ENCODE results near the gene PMIS2.

PMIS2 gene

DNA sequence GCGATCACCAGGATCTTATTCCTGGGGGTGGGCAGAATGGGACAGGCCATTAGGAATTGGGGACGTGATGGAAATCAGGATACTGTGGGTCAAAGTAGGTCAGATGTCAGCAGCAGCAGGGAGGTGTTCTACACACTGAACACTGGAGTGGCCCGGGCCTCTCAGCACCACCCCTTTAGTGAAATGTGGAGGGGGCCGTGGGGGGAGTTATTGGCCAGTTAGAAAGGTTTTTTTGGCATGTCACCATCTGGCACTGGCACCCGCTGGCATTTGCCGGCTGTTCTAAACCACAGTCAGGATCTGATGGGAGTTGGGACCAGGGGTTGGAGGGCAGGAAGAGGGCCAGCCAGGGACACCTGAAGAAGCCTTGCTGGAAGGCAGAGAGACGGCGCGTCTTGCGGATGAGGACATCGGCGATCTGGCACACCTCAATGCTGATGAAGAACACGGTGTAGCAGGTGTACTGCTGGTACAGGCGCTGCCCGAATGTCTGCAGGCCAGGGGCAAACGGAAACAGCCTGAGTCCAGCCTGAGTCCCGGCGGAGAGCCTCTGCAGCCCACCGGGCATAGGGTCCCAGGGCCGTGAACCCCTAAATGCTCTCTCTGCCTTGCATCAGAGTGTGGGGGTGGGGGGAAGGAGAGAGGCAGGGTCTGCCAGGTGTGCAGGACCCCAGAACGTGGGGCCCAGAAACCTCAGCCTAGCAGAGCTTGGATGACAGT, 34.7 kb upstream of the PMIS2 start:
- Mint-ChIP-seq H3K9me3 (no peaks in the 10 kb centered on the region), H3K4me3 (no peak overlapping the region), H3K36me3 (peaks cover 10% of the 10 kb centered on the region), H3K27ac (no peak overlapping the region), H3K4me1 (peaks cover 20% of the 10 kb centered on the region), H3K27me3 (peaks cover 18% of the 10 kb centered on the region)
- CTCF ChIA-PET = no interaction called here
- DNase-seq = no peak

DNA sequence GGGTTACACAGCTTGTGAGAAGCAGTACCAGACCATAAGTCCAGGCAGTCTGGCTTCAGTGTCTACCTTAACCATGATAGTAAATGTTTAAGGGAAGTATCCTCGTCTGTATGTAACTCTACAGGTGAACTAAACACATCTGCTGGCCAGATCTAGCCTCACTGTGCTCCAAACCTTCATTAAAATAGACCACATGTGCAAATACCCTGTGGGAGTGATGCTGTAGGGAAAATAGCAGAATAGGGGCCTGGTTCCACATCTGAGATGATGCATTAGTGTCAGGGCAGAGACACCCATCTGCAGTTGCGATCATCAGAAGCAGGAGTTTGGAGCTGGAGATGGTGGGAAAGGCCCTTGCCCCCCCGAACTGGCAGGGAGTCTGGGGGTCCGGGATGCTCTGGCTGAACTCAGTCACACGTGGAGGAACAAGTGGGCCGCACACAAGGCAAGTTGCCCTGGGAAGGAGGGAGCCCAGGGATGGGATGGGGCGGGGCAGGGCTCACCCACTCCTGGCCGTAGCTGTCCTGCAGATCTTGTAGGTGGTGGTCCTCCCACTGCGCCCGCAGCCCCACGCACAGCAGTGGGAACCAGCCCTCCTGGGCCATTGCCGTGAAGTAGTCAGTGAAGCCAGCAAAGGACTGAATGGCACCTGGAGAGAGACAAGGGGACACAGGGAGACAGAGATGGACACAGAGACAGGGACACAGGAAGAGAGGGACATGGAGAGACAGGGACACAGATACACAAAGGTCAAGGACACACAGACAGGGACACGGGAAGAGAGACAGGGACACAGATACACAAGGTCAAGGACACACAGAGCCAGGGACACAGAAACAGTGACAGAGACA, 33.2 kb upstream of the PMIS2 start:
- peaks cover 3% of the 10 kb centered on the region for H3K36me3 Mint-ChIP-seq
- CTCF ChIA-PET = no interaction called here
- DNase-seq = no peak
- no peaks in the 10 kb centered on the region for H3K9me3 Mint-ChIP-seq
- no peak overlapping the region for H3K4me3 Mint-ChIP-seq
- peak overlapping the region; percentile 34 for H3K27ac Mint-ChIP-seq
- peaks cover 12% of the 10 kb centered on the region for H3K4me1 Mint-ChIP-seq
- peaks cover 33% of the 10 kb centered on the region for H3K27me3 Mint-ChIP-seq

DNA sequence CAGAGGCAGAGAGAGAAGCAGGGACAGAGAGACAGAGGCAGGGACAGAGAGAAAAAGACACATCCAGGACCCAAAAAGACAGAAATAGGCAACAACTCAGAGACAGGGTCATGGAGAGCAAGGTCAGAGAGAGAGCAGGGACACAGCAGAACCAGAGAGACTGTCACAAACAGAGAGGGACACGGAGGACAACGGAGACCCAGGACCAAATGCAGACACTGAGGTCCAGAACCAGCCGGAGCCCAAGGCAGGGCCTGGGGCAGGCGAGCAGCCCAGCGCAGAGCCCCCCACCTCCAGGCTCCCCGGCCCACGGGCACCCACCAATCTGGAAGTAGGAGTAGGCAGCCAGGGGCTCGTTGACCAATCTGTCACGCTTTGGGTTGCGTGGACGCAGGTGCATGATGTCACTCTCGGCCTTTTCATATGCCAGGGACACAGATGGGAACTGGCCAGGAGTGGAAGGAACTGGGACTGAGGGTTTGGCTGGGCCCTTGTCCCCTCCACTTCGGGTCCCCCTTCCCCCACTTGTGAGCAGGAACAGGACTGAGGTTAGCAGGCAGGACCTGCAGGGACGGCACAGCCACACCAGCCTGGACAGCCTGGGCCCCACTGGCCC, 32.5 kb upstream of the PMIS2 start:
- H3K4me1 Mint-ChIP-seq = peaks cover 12% of the 10 kb centered on the region
- CTCF ChIA-PET = no interaction called here
- no peak overlapping the region for H3K27ac Mint-ChIP-seq
- H3K27me3 Mint-ChIP-seq = peaks cover 40% of the 10 kb centered on the region
- no peak overlapping the region for H3K4me3 Mint-ChIP-seq
- H3K9me3 Mint-ChIP-seq = no peaks in the 10 kb centered on the region
- H3K36me3 Mint-ChIP-seq = peaks cover 2% of the 10 kb centered on the region
- no peak for DNase-seq

DNA sequence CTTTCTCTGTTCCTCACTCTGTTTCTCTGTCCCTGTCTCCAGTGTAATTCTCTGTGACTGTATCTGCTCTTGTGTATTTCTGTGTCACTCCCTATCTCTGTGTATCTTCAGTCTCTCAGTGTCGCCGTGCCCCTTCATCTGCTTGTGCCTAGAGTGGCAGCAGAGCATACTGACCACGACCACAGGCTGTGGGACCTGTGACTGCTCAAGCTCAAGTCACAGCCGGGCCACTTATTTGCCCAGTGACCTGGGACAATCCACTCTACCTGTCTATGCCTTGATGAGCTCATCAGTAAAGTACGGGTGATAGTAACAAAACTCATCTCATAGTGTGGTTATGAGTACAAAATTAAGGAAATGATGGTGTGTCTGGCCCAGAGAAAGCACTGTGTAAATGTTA, 31.9 kb upstream of the PMIS2 start:
- Mint-ChIP-seq H3K4me3 (no peak overlapping the region), H3K4me1 (peaks cover 13% of the 10 kb centered on the region), H3K27me3 (peaks cover 46% of the 10 kb centered on the region), H3K27ac (no peak overlapping the region), H3K9me3 (no peaks in the 10 kb centered on the region), H3K36me3 (peaks cover under 1% of the 10 kb centered on the region)
- CTCF ChIA-PET = interaction anchor here (1.2 kb wide), 1 partner anchor 138 kb away, joined by 3 read pairs; no protein-coding TSS in a partner anchor
- DNase-seq = no peak

DNA sequence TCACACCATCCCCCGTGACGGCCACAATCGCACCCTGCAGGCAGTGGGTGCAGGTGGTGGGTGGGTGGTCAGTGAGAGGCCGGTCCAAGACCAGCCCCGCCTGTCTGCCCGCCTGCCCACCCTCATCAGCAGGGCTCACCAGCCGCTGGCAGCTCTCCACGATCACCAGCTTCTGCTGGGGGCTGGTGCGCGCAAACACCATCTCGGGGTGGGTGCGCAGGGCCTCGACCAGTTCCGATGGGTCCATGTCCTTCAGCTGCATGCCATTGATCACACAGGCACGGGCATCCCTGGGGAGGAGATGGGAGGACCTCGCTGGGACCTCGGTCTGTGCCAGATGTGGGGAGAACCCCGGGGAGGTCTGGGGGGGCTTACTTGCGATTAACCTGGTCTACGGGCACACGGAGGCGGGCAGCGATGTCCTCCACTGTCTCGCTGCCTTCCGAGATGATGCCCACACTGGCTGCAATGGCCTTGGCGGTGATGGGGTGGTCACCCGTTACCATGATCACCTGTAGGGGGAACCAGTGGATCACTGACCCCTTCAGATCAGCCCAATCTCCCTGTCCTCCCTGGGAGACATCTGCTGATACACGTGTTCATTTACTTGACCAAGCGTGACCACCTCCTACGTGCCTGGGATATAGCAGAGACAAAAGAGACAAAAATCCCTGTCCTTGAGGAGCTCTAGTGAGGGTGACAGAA, 30.5 kb upstream of the PMIS2 start:
- DNase-seq = no peak
- Mint-ChIP-seq H3K27me3 (peaks cover 60% of the 10 kb centered on the region), H3K9me3 (no peaks in the 10 kb centered on the region), H3K4me3 (no peak overlapping the region), H3K4me1 (peaks cover 12% of the 10 kb centered on the region), H3K36me3 (no peaks in the 10 kb centered on the region), H3K27ac (no peak overlapping the region)
- CTCF ChIA-PET = interaction anchor here (1.0 to 1.3 kb wide), 4 partner anchors 7 to 137 kb away, joined by 3 to 4 read pairs (median 3); no protein-coding TSS in a partner anchor

DNA sequence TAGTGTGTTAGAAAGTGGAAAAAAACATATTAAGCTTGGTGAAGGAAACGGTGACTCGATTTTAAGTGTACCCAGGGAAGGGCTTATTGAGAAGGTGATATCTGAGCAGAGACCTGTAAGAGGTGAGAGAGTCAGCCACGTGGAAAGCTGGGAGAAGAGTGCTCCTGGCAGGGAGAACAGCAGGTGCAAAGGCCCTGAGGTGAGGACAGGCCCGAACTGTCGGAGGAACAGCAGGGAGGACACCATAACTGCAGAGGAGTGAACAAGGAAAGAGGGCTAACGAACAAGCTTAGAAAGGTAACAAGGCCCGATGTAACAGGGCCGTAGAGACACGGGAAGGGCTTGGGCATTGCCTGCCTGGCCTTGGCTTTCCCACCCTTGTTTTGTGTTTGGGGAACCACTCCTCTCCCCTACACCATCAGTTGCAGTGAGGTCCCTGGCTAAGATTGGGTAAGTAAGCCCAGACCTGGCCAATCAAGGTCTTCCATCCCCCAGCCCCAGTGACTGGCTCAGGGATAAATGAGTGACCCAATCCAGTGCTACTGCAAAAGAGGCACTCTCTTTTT, 29.9 kb upstream of the PMIS2 start:
- Mint-ChIP-seq H3K36me3 (no peaks in the 10 kb centered on the region), H3K27ac (no peak overlapping the region), H3K9me3 (no peaks in the 10 kb centered on the region), H3K27me3 (peaks cover 67% of the 10 kb centered on the region), H3K4me3 (no peak overlapping the region), H3K4me1 (peaks cover 12% of the 10 kb centered on the region)
- no peak for DNase-seq
- CTCF ChIA-PET = interaction anchor here (1.0 to 1.3 kb wide), 4 partner anchors 8 to 264 kb away, joined by 3 to 4 read pairs (median 3); no protein-coding TSS in a partner anchor

DNA sequence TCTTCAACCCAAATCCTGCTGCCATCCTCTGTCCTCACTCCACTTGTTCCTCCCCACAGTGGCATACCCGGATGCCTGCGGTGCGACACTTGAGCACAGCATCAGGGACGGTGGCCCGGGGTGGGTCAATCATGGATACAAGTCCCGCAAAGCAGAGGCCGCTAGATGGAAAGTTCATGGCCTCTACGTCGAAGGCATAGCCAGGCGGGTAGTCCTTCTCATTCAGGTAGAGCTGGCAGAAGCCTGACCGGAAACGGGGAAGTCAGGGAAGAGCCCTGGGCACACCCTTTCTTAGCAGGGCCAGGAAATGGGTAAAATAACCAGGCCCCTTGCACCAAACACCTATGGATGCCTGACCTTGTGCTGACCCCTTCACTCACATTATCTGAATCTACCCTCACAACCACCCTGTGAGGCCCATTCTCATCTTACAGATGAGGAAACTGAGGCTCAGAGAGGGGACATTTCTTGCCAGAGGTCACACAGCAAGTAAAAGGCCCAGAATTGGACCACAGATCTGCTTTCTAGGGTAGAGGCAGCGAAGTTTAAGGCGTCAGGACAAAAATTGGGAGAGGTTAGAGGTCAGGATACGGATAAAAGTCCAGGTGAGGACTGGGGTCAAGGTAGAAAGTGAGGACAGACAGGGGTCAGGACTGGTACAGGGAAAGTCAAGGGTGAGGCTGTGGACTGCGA, 29.0 kb upstream of the PMIS2 start:
- Mint-ChIP-seq H3K4me1 (peaks cover 12% of the 10 kb centered on the region), H3K9me3 (no peaks in the 10 kb centered on the region), H3K27ac (no peak overlapping the region), H3K36me3 (no peaks in the 10 kb centered on the region), H3K4me3 (peak overlapping the region; percentile 50), H3K27me3 (peaks cover 73% of the 10 kb centered on the region)
- no peak for DNase-seq
- CTCF ChIA-PET = interaction anchor here (1.1 to 1.4 kb wide), 4 partner anchors 8 to 263 kb away, joined by 3 to 12 read pairs (median 4); no protein-coding TSS in a partner anchor

DNA sequence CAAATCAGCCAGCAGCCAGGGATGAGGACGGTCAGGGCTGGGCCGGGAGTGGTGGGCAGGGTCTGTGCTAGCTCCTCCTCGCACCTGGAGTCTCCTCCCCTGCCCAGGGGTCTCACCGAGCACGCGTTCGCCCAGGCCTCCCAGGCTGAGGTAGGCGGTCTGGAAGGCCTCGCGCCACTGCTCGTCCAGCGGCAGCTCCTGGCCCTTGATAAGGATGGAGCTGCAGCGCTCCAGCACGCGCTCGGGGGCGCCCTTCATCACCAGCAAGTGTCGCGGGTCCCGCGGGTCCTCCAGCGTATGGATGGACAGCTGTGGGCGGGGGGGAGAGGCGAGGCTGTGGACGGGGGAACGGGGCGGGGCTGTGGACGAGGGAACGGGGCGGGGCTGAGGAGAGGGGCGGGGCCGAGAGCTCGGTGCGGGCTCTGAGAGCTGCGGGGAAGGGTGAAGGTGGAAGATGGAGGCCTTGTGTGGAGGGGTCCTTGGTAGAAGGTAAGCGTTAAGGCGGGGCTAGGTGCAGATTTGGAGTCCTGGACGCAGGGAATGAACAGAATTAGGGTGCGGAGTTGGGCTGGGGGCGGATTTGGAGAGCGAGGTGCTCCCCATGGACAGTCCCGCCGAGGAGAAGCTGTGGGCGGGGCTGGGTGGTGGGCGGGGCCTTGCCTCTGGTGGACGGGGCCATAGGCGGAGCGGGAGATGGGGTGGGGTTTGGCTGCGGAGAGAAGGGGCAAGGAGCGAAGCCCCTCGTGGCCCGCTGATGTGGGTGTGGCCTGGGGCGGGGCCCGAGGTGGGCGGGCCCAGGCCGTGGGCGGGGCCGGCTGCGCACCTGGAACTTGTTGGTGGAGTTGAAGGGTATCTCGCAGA, 28.2 kb upstream of the PMIS2 start:
- H3K9me3 Mint-ChIP-seq = no peaks in the 10 kb centered on the region
- H3K4me1 Mint-ChIP-seq = peaks cover 12% of the 10 kb centered on the region
- peak; percentile 64 for DNase-seq
- CTCF ChIA-PET = interaction anchor here (1.4 kb wide), 1 partner anchor 9 kb away, joined by 12 read pairs; no protein-coding TSS in a partner anchor
- no peak overlapping the region for H3K27ac Mint-ChIP-seq
- peak overlapping the region; percentile 59 for H3K4me3 Mint-ChIP-seq
- H3K36me3 Mint-ChIP-seq = no peaks in the 10 kb centered on the region
- peaks cover 79% of the 10 kb centered on the region for H3K27me3 Mint-ChIP-seq

DNA sequence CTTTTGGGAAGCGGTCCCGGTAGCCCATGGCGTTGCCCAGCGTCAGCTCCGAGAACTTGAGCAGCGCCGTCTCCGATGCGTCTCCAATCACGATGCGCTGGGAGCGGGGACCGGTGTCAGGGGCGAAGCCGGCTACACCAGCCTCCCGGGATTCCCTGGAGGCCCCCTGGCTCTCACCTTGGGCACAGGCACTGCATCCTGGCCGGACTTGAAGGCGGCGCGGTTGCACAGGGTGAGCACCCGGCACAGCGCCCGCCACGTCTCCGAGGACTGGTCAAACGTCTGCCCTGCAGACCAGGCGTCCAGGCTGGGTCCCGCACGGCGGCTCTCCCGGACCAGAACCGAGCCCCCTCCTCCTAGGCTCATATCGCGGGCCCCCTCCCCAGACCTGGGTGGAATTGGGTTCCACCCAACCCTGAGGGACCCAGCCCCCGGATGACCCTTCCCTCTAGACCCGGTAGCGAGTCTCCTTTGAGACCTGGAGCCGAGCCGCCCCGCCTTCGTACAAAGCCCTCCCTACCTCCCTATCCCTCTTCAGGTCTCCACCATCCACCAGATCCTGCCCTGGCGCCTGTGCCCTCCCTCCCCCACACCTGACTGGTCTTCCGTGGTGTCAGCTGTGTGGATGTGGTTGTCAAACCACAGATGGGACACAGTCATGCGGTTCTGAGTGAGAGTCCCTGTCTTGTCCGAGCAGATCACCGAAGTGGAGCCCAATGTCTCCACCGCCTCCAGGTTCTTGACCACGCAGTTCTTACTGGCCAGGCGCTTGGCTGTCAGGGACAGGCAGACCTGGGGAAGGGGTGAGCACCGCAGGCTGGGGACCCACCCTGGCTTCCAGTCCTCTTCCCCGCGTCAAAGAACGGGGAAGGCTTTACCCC, 27.3 kb upstream of the PMIS2 start:
- CTCF ChIA-PET = interaction anchor here (1.4 kb wide), 1 partner anchor 10 kb away, joined by 12 read pairs; no protein-coding TSS in a partner anchor
- DNase-seq = no peak
- Mint-ChIP-seq H3K36me3 (no peaks in the 10 kb centered on the region), H3K27me3 (peaks cover 81% of the 10 kb centered on the region), H3K4me1 (peaks cover 12% of the 10 kb centered on the region), H3K4me3 (no peak overlapping the region), H3K27ac (no peak overlapping the region), H3K9me3 (no peaks in the 10 kb centered on the region)

DNA sequence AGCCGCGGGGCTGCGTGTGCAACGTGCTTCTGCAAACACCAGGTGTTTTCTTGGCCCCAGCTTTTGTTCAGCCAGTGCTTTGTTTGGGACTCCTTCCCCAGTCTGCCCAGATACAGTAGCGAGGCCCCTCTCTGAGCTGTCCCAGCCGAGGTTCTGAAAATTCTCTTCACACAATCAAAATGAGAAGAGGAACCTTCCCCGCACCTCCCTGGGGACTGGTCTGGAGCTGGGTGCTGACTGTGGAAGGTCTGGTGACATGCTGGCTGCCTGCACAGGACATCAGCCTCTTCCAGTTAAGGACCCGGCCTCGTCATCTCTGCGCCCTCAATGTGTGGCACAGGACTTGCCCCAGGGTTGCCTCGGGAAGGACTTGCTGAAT, 26.7 kb upstream of the PMIS2 start:
- no peaks in the 10 kb centered on the region for H3K9me3 Mint-ChIP-seq
- CTCF ChIA-PET = no interaction called here
- no peak overlapping the region for H3K27ac Mint-ChIP-seq
- H3K4me1 Mint-ChIP-seq = peaks cover 12% of the 10 kb centered on the region
- peaks cover 84% of the 10 kb centered on the region for H3K27me3 Mint-ChIP-seq
- H3K4me3 Mint-ChIP-seq = no peak overlapping the region
- DNase-seq = no peak
- no peaks in the 10 kb centered on the region for H3K36me3 Mint-ChIP-seq

DNA sequence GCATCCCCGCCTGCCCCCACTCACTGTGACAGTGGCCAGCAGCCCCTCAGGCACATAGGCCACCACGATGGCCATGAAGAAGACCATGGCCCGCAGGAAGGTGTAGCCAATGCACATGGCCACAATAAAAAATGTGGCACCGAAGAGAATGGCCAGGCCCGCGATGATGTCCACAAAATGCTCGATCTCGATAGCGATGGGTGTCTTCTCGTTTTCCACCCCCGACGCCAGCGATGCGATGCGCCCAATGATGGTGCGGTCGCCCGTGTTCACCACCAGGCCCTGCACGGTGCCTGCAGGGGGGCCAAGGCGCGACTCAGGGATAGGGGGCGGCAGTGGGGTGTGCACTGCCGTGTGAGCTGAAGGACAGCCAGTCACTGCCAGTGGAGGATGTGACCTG, 26.2 kb upstream of the PMIS2 start:
- no peak overlapping the region for H3K27ac Mint-ChIP-seq
- no peak overlapping the region for H3K4me3 Mint-ChIP-seq
- peaks cover 86% of the 10 kb centered on the region for H3K27me3 Mint-ChIP-seq
- no peaks in the 10 kb centered on the region for H3K9me3 Mint-ChIP-seq
- no peaks in the 10 kb centered on the region for H3K36me3 Mint-ChIP-seq
- CTCF ChIA-PET = interaction anchor here (1.3 kb wide), 1 partner anchor 12 kb away, joined by 3 read pairs; no protein-coding TSS in a partner anchor
- peaks cover 12% of the 10 kb centered on the region for H3K4me1 Mint-ChIP-seq
- no peak for DNase-seq

DNA sequence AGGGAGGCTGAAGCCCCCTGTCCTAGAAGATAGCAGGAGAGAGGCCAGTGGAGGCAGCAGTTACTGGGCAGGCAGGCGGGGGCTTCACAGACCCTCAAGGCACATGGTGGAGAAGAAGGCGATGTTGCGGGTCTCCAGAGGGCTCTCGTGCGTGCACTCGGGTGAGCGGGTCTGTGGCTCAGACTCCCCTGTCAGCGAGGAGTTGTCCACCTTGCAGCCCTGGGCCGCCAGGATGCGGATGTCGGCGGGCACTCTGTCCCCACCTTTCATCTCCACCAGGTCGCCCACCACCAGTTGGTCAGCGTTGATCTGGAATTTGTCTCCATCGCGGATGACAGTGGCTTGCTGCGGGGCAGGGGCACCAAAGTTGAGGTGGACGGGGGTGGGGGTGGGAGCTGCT, 25.7 kb upstream of the PMIS2 start:
- Mint-ChIP-seq H3K36me3 (no peaks in the 10 kb centered on the region), H3K27me3 (peaks cover 88% of the 10 kb centered on the region), H3K4me3 (no peak overlapping the region), H3K9me3 (no peaks in the 10 kb centered on the region), H3K27ac (no peak overlapping the region), H3K4me1 (peaks cover 12% of the 10 kb centered on the region)
- CTCF ChIA-PET = interaction anchor here (1.3 kb wide), 1 partner anchor 12 kb away, joined by 3 read pairs; no protein-coding TSS in a partner anchor
- no peak for DNase-seq
